ENCODE measurements around the gene LRRC4C.
"Not testable (repeated sequence)": the region's sequence is repeated elsewhere in the genome, so short reads cannot be mapped to it uniquely, and the experiment has no call there.

Gene LRRC4C

DNA sequence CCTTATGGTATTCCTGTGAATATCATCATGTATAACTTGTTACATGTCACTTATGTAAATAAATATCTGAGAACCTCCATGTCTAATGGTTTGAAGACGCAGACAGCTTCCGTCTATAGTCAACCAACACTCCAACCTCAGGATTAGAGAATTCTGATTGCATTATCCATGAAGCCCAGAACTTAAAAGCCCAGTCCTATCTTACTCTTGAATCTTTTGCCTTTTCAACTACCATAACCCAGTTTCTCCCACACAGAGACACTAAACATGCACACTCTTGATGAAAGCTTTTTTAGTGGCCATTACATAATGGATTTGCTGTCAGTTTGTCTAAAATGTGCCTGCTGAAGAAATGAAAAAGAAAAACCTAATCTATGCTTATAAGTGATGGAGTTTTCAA, 1219.2 kb downstream of the LRRC4C start:
- DNase-seq (ENCODE audit: low read depth in 2 of 2) = no peak

DNA sequence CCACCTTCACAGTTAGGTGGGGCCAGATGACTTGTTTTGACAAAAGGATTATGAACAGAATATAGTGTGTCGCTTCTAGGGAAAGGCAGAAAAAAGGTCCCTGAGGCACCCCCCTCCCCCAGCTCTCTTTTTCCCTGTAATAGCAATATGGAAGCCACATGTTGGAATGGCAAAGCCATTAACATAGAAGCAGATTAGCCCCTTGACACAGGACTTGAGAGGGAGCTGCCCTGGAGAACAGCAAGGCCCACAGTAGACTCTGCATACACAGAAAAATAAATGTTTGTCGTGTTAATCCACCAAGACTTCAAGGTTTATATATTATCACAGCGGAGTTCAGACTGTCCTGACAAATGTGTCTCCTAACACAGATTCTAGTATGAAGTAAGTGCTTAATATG, 1222.9 kb downstream of the LRRC4C start:
- no peak for DNase-seq (ENCODE audit: low read depth in 2 of 2)

DNA sequence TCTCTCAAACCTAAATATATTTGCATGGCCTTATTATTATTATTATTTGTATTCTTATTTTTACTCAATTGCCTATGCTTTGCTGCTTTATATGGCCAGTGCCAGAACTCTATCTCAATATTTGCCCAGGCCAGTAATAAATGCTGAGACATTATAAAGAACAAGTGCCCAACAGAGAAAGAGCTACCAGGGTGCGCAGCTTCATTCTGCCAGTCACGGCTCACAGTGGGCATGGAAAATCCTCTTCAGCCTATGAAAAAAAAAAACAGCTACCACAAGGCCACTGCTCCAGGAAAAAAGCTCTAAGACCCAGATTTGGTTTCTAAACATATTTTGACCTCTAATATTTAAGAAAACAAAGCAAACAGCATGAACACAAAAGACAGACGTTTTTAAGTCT, 1223.6 kb downstream of the LRRC4C start:
- no peak for DNase-seq (ENCODE audit: low read depth in 2 of 2)

DNA sequence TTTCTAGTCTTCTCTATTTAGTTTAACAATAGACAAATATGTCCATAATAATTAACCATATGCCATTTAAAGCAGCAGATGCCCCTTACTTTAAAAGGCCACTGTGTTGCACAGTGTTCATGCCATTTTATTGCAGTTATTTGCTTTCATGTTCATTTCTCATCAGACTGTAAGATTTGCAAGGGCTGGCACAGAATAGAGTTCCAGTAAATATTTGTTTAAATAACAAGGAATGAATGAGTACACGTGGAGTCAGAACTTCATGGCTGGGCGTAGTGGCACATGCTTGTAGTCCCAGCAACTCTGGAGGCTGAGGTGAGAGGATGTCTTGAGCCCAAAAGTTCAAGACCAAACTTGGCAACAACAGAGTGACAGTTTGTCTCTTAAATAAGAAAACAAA, 1228.6 kb downstream of the LRRC4C start:
- DNase-seq (ENCODE audit: low read depth in 2 of 2) = no peak

DNA sequence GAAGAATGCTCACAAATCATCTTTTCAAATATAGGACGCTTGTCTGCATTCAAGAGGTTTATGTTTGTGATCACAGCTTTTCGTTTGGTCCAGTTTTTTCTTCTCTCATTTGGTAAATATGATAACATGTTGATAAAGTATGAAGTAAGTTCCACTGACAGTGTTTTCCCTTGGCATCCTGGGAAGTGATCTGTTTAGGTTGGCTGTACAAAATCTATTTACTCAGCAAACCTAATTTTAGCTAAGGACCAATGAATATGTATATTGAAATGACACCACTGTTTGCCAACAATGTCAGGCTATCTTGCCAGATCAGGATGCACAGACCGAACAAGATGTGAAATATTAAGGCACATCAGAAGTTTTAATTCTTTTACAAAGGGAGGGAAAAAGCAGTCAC, 1230.8 kb downstream of the LRRC4C start:
- no peak for DNase-seq (ENCODE audit: low read depth in 2 of 2)

DNA sequence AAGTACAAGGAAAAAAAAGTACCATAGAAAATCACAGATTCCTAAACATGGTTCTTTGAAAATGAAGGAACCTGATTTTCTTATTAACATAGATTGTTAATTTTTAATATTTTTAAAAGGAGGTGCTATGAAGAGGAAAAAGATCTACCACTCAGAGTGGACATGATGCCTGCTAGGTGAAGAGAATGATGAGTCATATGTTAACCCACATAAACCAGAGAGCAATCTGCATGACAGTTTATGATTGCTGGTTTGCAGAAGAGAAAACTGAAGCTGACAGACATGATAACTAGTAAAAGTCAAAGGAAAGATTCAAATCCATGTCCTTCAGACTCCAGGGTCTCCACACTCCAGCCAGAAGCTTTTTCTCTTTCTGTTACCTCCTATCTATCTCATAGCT, 1231.7 kb downstream of the LRRC4C start:
- no peak for DNase-seq (ENCODE audit: low read depth in 2 of 2)

DNA sequence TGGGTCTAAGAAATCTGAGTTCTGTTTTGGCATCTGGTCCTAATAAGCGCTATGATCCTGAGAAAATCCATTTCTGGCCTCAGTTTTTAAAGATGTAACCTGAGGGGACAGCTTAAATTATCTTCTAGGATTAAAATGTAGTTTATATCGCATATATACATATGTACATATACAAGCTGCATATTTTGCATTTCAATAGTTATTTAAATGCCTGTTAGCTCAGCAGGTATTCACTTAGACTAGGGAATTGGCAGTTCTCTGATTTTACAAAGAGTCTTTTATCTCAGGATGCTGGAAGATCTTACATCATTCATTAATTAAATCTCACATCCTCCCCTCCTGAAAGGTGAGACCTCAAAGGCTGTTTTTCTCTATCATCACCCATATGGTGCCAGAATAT, 1232.8 kb downstream of the LRRC4C start:
- DNase-seq (ENCODE audit: low read depth in 2 of 2) = no peak

DNA sequence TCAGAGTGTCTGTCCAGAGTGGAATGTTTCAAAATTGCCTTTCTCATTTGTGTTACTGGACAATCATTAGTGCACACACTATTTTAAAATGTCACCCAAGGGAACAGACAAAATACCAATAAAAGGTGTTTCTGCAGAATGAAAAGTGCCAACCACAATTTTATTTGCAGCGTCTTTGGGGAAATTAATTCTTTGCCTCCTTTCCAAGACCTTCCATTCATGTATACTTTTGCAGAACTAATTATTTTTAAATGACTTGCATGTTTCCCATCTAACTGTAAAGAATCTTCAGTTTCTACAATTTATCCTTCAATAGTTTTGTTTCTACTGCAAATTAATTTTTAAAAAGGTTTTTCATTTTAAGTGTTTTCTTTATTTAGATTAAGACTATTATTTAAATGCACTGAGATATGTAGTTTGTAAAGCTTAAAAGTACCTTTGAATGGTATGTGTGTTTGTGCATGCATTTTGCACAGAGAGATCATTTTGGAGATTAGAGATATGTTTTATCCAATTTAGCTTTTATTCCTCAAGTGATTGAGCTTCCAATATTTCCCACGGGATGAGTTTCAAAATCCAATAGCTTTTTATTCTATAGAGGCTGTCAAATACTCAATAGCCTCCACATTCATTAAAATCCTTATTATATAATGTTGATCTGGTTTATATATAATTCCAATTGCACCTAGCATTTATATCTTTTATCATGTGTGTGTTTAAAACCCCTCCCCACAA, 1235.7 kb downstream of the LRRC4C start:
- no peak for DNase-seq (ENCODE audit: low read depth in 2 of 2)

DNA sequence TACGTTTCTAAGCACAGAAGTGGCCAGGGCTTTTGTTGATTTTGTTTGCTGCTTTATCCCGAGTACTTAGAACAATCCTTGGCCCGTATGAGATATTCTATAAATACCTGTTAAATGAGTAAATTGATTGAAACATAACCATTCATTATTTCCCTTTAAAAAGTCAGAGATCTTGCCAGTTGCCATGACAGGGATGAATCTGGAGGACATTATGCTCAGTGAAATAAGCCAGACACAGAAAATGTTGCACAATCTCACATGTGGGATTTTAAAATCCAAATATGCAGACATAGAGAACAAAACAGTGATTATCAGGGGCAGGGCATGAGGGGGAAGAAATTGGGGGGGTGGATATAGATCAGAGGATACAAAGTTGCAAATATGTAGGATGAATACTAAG, 1240.1 kb downstream of the LRRC4C start:
- DNase-seq (ENCODE audit: low read depth in 2 of 2) = no peak

DNA sequence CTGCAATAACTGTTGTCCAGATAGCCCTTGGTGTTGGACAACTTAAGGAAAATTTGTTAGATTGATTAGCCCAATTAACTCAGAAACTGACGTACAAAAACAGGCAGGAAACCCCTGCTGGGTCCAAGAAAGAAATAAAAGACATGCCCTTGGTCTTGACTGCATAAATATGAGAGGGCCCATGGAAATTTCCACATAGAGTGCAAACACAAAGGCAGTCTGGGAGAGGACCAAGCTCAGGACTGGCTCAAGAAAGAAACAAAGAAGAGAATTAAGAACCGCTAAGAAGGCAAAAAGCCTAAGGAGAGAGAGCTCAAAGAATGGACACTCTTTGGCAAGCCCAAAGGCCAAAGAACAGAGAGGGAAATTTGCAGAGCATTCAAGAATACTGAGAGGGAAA, 1243.9 kb downstream of the LRRC4C start:
- DNase-seq (ENCODE audit: low read depth in 2 of 2) = no peak

DNA sequence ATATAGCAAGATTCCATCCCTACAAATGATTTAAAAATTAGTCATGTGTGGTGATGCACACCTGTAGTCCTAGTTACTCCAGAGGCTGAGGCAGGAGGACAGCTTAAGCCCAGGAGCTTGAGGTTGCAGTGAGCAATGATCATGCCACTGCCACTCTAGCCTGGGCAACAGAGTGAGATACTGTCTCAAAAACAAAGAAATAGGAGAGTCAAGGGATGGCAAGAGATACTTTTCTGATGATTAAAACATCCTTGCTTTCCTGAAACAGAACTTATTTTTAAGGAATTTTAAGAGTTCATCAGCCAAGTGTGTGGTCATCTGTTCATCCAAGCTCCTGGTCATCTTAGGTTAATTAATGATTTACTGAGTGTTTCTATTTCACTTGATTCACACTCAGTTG, 1252.0 kb downstream of the LRRC4C start:
- DNase-seq (ENCODE audit: low read depth in 2 of 2) = no peak

DNA sequence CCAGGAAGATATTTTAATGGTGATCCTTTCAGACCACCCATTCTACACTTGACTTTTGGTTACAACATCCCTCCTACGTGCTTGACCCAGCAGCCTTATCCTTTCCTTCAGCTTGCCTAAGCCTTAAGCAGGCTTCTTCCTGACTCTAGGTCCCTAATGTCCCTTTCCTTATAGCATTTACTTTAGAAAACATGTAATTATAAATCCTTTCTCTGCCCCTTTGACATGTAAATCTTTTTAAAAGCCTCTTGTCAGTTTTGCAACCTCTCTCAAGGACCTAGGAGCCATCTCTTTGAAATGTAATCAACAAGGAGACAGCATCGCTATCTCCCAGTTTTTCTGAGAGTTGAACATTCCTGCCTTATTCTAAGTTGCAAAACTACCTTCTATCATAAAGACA, 1255.2 kb downstream of the LRRC4C start:
- no peak for DNase-seq (ENCODE audit: low read depth in 2 of 2)

DNA sequence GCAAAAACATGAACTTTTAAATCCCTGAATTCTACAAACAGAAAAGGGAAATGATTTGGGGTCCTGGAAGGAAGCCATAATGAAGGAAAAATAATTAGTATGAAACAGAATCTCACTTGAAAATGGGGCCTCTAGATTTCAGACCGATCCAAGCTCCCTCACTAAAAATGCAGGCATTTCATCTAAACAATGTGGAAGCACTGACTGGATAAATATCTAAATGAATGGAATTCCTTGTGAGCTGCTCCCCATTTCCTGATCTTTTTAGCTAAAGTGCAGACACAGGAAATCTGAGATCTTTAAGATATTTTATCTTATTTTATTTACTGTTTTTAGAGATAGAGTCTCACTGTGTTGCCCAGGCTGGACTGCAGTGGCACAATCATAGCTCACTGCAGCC, 1255.8 kb downstream of the LRRC4C start:
- DNase-seq (ENCODE audit: low read depth in 2 of 2) = no peak

DNA sequence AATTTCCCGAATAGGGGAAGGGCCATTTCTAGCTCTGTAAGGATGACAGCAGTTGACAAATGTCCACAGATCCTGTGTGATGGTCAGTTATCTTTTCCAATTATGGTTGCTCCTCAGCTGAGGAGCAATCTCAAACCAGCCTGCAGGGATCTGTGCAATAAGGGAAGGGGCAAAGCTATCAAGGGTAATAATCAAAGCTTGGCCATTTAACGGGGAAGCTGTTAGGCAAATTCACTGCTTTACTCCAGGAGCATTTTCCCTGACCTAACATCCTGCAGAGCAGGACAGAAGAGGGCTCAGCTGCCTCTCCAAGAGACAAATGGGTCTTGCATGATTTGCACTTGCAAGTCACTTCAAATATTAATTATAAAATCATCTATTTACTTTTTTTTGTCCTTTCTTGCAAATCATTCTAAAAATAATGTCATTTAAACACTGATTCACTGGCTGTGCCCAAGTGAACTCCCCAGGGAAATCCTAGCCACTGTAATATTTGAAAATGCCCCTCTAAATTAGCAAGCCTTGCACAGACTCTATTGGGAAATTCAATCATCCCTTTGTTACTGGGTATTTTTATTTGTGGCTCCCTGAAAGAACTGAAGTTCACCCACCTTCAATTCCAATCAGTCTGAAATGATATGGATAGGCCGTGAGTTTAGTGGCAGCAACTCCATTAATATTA, 1256.7 kb downstream of the LRRC4C start:
- DNase-seq (ENCODE audit: low read depth in 2 of 2) = no peak

DNA sequence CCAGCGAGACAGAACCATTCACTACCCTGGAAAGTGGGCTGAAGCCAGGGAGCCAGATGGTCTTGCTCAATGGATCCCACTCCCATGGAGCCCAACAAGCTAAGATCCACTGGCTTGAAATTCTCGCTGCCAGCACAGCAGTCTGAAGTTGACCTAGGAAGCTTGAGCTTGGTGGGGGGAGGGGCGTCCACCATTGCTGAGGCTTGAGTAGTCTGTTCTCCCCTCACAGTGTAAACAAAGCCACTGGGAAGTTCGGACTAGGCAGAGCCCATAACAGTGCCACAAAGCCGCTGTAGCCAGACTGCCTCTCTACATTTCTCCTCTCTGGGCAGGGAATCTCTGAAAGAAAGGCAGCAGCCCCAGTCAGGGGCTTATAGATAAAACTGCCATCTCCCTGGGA, 1266.9 kb downstream of the LRRC4C start:
- DNase-seq (ENCODE audit: low read depth in 2 of 2) = not testable (repeated sequence)

DNA sequence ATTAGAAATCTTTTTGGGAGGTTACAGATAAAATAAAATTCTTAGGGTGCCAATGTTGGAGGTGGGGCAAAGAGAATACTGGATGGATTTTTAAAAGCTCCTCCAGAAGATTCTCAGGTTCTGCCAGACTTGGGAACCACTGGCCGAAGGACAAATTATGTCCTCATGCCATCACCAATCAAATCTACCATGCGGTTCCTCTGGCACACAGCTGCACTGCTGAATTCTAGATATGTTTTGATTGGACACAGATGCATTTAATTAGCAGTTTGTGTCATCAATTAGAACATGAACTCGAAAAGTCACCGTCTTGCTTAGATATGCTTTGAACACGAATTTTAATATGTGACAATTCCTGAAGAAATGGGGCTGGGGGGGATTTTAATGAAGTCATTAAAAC, 1269.2 kb downstream of the LRRC4C start:
- DNase-seq (ENCODE audit: low read depth in 2 of 2) = no peak

DNA sequence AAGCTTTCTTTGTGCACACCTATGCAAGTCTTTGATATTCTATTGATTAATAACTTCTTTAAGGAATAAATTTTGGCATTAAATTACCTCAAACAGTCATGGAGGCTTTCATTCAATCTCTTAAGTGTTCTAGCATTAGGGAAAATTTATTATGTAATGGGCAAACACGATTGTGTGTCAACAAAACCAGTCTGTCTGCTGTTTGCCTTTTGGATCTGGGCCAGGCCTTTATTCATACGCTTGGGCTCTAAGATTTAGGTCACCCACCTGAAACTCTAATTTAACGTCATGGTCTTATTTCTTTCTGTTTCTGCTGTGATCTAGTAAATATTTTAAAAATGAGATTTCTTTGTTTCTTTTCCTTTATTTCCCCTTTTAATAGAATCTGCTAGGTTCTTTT, 1270.6 kb downstream of the LRRC4C start:
- DNase-seq (ENCODE audit: low read depth in 2 of 2) = no peak

DNA sequence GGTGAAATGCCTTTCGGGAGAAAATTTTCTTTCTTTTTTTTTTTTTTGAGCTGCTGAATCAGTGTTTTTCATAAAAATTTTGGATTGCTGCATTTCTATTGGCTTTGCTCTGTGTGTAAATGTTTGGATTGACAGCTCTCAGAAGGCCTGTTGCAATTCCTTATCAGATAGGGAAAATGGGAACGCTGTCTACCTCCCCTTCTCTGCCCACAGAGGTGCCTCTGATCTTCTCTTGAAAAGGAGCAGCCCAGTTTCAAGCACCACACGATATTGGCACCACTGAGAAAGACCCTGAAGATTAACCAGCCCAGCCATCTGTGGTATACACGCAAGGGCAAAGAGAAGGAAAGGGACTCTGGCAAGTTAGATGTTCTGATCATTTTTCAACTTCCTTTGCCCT, 1272.2 kb downstream of the LRRC4C start:
- no peak for DNase-seq (ENCODE audit: low read depth in 2 of 2)

DNA sequence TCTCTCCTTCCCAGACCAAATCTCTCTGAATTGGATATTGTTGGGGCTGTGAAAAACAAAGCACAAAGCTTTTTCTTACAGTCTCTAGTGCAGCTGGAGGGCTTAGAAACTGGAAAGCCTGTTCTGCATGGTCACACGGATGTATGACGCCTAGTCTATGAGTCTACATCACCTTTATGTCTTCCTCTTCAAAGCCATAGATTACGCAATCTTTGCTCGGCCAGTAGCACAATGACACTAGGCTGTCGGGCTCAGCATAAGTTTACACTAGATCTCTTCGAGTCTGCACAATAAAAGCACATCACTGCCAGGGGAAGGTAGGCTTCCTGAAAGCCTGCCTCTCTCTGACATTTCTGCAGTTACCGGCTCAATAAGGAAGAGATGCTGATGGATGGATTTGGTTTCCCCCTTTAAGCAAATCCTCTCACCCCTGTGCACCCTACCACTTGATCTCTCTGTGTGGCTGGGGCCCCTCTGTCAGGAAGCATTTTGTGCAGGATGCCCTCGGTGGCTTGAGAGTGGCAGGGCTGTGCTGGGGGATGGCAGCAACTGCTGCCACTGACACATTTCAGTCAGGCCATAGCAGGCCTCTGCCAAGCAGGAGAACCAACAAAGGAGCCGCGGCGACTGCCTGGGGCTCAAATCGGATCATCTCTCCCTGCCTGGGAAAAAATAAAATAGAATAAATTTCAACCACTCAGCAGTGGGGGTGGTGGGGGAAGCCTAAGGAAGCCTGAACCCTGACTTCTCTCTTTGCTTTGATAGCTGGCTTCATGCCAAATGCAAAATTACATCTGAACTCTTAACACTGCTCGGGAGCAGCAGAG, 1272.8 kb downstream of the LRRC4C start:
- DNase-seq (ENCODE audit: low read depth in 2 of 2) = no peak

DNA sequence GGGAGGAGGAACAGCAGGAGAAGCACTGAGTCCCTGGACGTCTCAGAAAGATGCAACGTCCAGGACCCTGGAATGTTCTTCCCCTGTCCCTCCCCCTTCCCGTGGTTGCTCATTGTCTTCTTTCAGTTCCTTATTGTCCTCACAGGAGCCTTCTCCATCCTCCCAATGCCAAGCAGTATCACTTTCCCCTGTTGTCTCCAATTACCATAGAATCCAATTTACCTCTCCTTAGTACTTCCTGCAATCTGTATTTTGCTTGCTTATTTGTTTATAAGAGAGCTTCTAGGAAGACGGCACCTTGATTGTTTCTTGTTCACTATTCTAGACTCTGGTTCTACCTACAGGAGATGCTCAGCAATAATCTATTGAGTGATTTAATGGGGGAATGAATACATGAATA, 1273.7 kb downstream of the LRRC4C start:
- no peak for DNase-seq (ENCODE audit: low read depth in 2 of 2)

DNA sequence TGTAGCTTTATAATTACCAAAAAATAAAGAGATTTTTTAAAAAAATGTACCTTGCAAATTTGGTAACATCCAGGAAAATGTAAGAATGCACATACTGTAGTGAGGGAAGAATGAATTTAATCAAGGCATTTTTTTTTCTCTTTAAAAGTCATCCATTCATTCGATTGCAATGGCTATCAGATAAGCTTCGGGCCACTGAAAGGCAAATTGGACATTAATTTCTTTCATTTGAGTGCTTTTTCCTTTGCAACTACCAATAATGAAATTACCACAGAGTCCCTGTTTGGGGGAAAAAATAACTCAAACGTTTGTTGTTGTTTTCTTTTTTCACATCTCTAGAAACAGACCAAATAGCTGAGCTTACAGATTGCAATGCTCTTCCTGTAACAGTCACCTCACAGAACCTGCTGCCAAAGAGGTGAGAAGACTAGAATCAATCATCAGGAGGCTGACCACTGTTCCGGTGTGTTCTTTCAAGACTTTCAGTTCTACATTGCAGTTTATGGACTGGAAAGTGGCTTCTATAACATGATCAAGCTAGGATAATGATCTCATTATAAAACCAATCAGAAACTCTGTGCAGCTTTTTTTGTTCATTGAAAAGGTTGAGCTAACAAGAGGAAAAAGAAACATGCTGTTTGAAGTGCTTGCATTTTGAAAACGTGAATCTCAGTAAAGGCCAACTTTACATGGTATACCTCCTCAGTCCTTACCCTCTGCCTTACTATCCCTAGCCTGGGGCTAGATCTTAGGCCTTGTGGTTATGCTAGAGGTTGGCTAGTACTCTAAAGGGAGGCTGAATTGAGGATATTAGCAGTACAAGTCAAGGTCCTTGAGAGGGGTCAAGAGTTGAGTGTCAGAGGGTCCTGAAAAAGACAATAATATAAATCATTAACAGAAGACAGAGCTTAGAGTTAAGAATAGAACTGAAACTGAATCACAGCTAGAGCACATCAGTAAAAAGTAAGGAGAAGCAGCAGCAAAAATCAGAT, 1276.1 kb downstream of the LRRC4C start:
- no peak for DNase-seq (ENCODE audit: low read depth in 2 of 2)

DNA sequence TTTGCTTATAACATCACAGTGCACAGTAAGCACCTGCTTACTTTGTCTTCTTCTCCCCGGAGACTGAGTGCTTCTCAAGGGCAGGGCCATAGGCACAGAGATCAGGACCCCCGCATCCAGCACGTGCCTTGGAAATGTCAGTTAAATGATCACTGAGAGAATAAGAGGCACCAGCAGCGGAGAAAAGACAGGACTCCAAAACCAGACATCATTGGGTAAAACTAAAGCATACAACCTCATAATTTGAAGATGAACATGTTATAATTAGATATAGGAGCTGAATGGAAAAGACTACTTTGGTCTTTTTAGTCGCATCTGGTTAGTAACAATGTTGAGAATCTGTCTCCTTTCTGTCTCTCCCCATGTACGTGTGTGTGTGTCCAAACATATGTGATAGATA, 1279.9 kb downstream of the LRRC4C start:
- DNase-seq (ENCODE audit: low read depth in 2 of 2) = no peak

All from stimulated activated CD4-positive, alpha-beta T cell treated with anti-CD3 and anti-CD28 coated beads, Interleukin-12 subunit alpha, Interleukin-12 subunit beta, amount 100 ng/mL, for 24 hours (primary cell).